ENCODE results near the gene VAV2.
"Not testable (repeated sequence)": the region's sequence is repeated elsewhere in the genome, so short reads cannot be mapped to it uniquely, and the experiment has no call there.

Gene VAV2

GRCh38 chr9:133937120-133937519 lies 55.0 kb downstream of the VAV2 start:
- no peak for DNase-seq (ENCODE audit: low read depth)

GRCh38 chr9:133935328-133936005 lies 56.7 kb downstream of the VAV2 start:
- DNase-seq (ENCODE audit: low read depth), result no peak

- no peak for DNase-seq (ENCODE audit: low read depth)
Observed at GRCh38 chr9:133934482-133935232, 57.5 kb downstream of the VAV2 start.

GRCh38 chr9:133933426-133934026 lies 58.6 kb downstream of the VAV2 start:
- DNase-seq (ENCODE audit: low read depth), result no peak

GRCh38 chr9:133932633-133933032 lies 59.5 kb downstream of the VAV2 start:
- DNase-seq (ENCODE audit: low read depth), result no peak

GRCh38 chr9:133932181-133932580 lies 59.9 kb downstream of the VAV2 start:
- no peak for DNase-seq (ENCODE audit: low read depth)

GRCh38 chr9:133930682-133931485 lies 61.2 kb downstream of the VAV2 start:
- no peak for DNase-seq (ENCODE audit: low read depth)

GRCh38 chr9:133930046-133930681 lies 62.0 kb downstream of the VAV2 start:
- no peak for DNase-seq (ENCODE audit: low read depth)

- no peak for DNase-seq (ENCODE audit: low read depth)
Observed at GRCh38 chr9:133929599-133929998, 62.5 kb downstream of the VAV2 start.

GRCh38 chr9:133928248-133928764 lies 63.8 kb downstream of the VAV2 start:
- no peak for DNase-seq (ENCODE audit: low read depth)

- DNase-seq (ENCODE audit: low read depth), result no peak
Observed at GRCh38 chr9:133927041-133927440, 65.1 kb downstream of the VAV2 start.

GRCh38 chr9:133926165-133926856 lies 65.8 kb downstream of the VAV2 start:
- DNase-seq (ENCODE audit: low read depth), result no peak

- DNase-seq (ENCODE audit: low read depth), result no peak
Observed at GRCh38 chr9:133924453-133924852, 67.7 kb downstream of the VAV2 start.

GRCh38 chr9:133923608-133924007 lies 68.5 kb downstream of the VAV2 start:
- not testable (repeated sequence) for DNase-seq (ENCODE audit: low read depth)

GRCh38 chr9:133921866-133922265 lies 70.3 kb downstream of the VAV2 start:
- DNase-seq (ENCODE audit: low read depth), result no peak

- DNase-seq (ENCODE audit: low read depth), result no peak
Observed at GRCh38 chr9:133920471-133920870, 71.7 kb downstream of the VAV2 start.

- no peak for DNase-seq (ENCODE audit: low read depth)
Observed at GRCh38 chr9:133919253-133920115, 72.6 kb downstream of the VAV2 start.

GRCh38 chr9:133918111-133918813 lies 73.9 kb downstream of the VAV2 start:
- no peak for DNase-seq (ENCODE audit: low read depth)

GRCh38 chr9:133917375-133917774 lies 74.7 kb downstream of the VAV2 start:
- DNase-seq (ENCODE audit: low read depth), result no peak
